Measurements from ENCODE around the gene ERN2. TPM values are rescaled to one million over a fixed set of nuclear protein-coding genes. Genes with fewer than 3 reads are reported as not detected.
A peak's percentile ranks its signal among the peaks of the same experiment; 100 is the strongest.
"Not testable (repeated sequence)": the region's sequence is repeated elsewhere in the genome, so short reads cannot be mapped to it uniquely, and the experiment has no call there.

ERN2 gene
- total RNA-seq, 1 donor from 2014 or later = not detected

DNA sequence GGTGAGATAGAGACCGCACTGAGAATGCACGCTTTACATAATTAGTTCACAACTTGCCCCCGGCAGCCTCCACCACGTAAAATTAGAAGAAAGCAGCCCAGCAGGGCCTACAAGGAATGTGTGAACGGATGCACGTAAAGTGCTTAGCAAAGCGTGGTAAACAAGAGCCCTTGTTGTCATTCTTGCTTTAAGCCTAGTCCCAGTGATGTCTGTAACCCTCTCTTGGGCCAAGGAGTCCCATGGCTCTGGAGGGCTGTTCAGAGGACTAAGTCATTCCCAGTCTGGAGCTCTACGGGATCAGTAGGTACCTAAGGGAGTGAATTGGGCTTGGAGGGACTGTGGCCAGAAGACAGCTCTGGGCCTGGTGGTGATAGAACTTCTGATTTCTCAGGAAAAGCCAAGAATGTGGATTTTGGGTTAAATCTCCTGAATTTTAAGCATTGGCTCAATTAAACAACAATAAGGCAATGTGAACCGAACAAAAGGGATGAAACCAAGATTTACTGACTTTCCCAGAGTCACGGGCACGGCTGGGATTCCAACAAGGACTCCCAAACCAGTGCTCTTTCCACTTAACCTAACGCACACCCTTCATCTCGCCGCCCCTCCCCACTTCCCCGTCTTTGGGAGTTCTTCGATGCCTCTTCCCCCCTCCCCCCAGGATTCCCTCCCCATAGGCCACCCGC is 41.0 kb upstream of the ERN2 start:
- no peaks in the 10 kb centered on the region for H3K36me3 ChIP-seq (ENCODE audit: insufficient read depth, low read length)
- no peak for FAIRE-seq

GRCh38 chr16:23751053-23751452 is 38.0 kb upstream of the ERN2 start:
- not testable (repeated sequence) for H3K27ac ChIP-seq (ENCODE audit: low read depth, low read length); H3K4me1 Mint-ChIP-seq (ENCODE audit: low read depth, unreplicated experiment); FAIRE-seq; H3K4me1 ChIP-seq (ENCODE audit: insufficient read depth, low read length); H2AFZ ChIP-seq (ENCODE audit: low read depth, low read length); H3K27ac Mint-ChIP-seq (ENCODE audit: unreplicated experiment); H3K9ac ChIP-seq (ENCODE audit: low read length); H3K4me3 Mint-ChIP-seq (ENCODE audit: unreplicated experiment); H3K9me3 ChIP-seq (ENCODE audit: insufficient read depth, low read depth, low read length); H3K36me3 Mint-ChIP-seq (ENCODE audit: low read depth, unreplicated experiment); DNase-seq (ENCODE audit: low read depth); H3K4me2 ChIP-seq (ENCODE audit: low read length); H4K20me1 ChIP-seq (ENCODE audit: insufficient read depth, low read length); H3K79me2 ChIP-seq (ENCODE audit: insufficient read depth, low read length); H3K36me3 ChIP-seq (ENCODE audit: insufficient read depth, low read length); H3K4me3 ChIP-seq (ENCODE audit: insufficient read depth, low read depth, low read length); H3K9me3 Mint-ChIP-seq (ENCODE audit: unreplicated experiment)
- H3K27me3 Mint-ChIP-seq (ENCODE audit: low read depth, unreplicated experiment) = peaks cover 18% of the 10 kb centered on the region
- peaks cover 13% of the 10 kb centered on the region for H3K27me3 ChIP-seq (ENCODE audit: insufficient read depth, low read length)

More for the DNA sequence above, 41.0 kb upstream of the ERN2 start:
- H3K36me3 Mint-ChIP-seq (ENCODE audit: low read depth, unreplicated experiment) = no peaks in the 10 kb centered on the region
- no peaks in the 10 kb centered on the region for H3K4me1 ChIP-seq (ENCODE audit: insufficient read depth, low read length)
- H3K79me2 ChIP-seq (ENCODE audit: insufficient read depth, low read length) = no peaks in the 10 kb centered on the region
- no peak for DNase-seq (ENCODE audit: low read depth)
- TF ChIP-seq EZH2 (IDR thresholded peaks at IDR 0.05; ENCODE audit: insufficient read depth, low read length) = no peak
- TF ChIP-seq CTCF (IDR thresholded peaks at IDR 0.05; ENCODE audit: insufficient read depth, low read depth, low read length) = no peak
- no peaks in the 10 kb centered on the region for H3K9me3 ChIP-seq (ENCODE audit: insufficient read depth, low read depth, low read length)
- no peak overlapping the region for H2AFZ ChIP-seq (ENCODE audit: low read depth, low read length)
- no peaks in the 10 kb centered on the region for H4K20me1 ChIP-seq (ENCODE audit: insufficient read depth, low read length)
- no peak overlapping the region for H3K4me3 Mint-ChIP-seq (ENCODE audit: unreplicated experiment)
- H3K4me2 ChIP-seq (ENCODE audit: low read length) = peak overlapping the region; percentile 50
- H3K4me3 ChIP-seq (ENCODE audit: insufficient read depth, low read depth, low read length) = no peak overlapping the region
- H3K9me3 Mint-ChIP-seq (ENCODE audit: unreplicated experiment) = peaks cover 6% of the 10 kb centered on the region
- H3K27me3 Mint-ChIP-seq (ENCODE audit: low read depth, unreplicated experiment) = peaks cover 22% of the 10 kb centered on the region
- H3K27ac ChIP-seq (ENCODE audit: low read depth, low read length) = no peak overlapping the region
- H3K27me3 ChIP-seq (ENCODE audit: insufficient read depth, low read length) = peaks cover 14% of the 10 kb centered on the region
- no peaks in the 10 kb centered on the region for H3K4me1 Mint-ChIP-seq (ENCODE audit: low read depth, unreplicated experiment)
- no peak overlapping the region for H3K9ac ChIP-seq (ENCODE audit: low read length)
- H3K27ac Mint-ChIP-seq (ENCODE audit: unreplicated experiment) = no peak overlapping the region

DNA sequence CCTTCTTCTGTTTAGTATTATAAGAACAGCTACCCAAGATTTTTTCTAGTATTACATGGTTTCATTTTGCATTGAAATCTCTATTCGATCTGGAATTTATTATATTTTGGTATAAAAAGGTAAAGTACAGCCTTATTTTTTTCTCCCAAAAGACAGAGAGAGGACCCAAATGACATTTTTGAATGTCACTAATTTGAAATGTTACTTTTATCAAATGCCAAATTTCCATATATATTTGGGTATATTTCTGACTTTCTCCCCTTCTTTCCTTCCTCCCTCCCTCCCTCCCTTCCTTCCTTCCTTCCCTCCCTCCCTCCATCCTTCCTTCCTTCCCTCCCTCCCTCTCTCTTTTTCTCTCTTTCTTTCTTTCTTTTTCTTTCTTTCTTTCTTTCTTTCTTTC is 35.6 kb upstream of the ERN2 start:
- peaks cover 5% of the 10 kb centered on the region for H3K9me3 Mint-ChIP-seq (ENCODE audit: unreplicated experiment)
- no peak overlapping the region for H3K4me3 Mint-ChIP-seq (ENCODE audit: unreplicated experiment)
- Histone ChIP-seq H3K4me2 (ENCODE audit: low read length) (no peak overlapping the region), H3K9me3 (ENCODE audit: insufficient read depth, low read depth, low read length) (no peaks in the 10 kb centered on the region), H3K9ac (ENCODE audit: low read length) (no peak overlapping the region), H2AFZ (ENCODE audit: low read depth, low read length) (no peak overlapping the region), H3K79me2 (ENCODE audit: insufficient read depth, low read length) (no peaks in the 10 kb centered on the region), H3K4me3 (ENCODE audit: insufficient read depth, low read depth, low read length) (no peak overlapping the region), H3K27ac (ENCODE audit: low read depth, low read length) (no peak overlapping the region), H3K27me3 (ENCODE audit: insufficient read depth, low read length) (peaks cover under 1% of the 10 kb centered on the region), H4K20me1 (ENCODE audit: insufficient read depth, low read length) (no peaks in the 10 kb centered on the region), H3K4me1 (ENCODE audit: insufficient read depth, low read length) (no peaks in the 10 kb centered on the region), H3K36me3 (ENCODE audit: insufficient read depth, low read length) (no peaks in the 10 kb centered on the region)
- DNase-seq (ENCODE audit: low read depth) (no peak), FAIRE-seq (no peak)
- no peak for TF ChIP-seq CTCF (IDR thresholded peaks at IDR 0.05; ENCODE audit: insufficient read depth, low read depth, low read length)
- no peak for TF ChIP-seq EZH2 (IDR thresholded peaks at IDR 0.05; ENCODE audit: insufficient read depth, low read length)
- no peaks in the 10 kb centered on the region for H3K4me1 Mint-ChIP-seq (ENCODE audit: low read depth, unreplicated experiment)
- peaks cover 11% of the 10 kb centered on the region for H3K27me3 Mint-ChIP-seq (ENCODE audit: low read depth, unreplicated experiment)
- H3K36me3 Mint-ChIP-seq (ENCODE audit: low read depth, unreplicated experiment) = no peaks in the 10 kb centered on the region
- H3K27ac Mint-ChIP-seq (ENCODE audit: unreplicated experiment) = no peak overlapping the region
